ENCODE measurements around the gene CAPN14. TPM values are rescaled to one million over a fixed set of nuclear protein-coding genes. Genes with fewer than 3 reads are reported as not detected.

The CAPN14 gene
- total and polyA plus RNA-seq, 8 donors: 0.20 to 0.38 (median 0.25) TPM

- Histone ChIP-seq H3K9me3 (no peaks in the 10 kb centered on the region), H3K4me1 (no peaks in the 10 kb centered on the region), H3K4me3 (no peak overlapping the region), H3K36me3 (no peaks in the 10 kb centered on the region), H3K27me3 (peaks cover 0 to 8% of the 10 kb centered on the region in 2 donors), H3K27ac (no peak overlapping the region)
- ATAC-seq: no peak
- TF ChIP-seq CTCF (IDR thresholded peaks at IDR 0.05): no peak
- intact Hi-C loops (cut with DNase I): no loop called here
- no peak for DNase-seq
These were observed 87.7 kb downstream of the CAPN14 start for GRCh38 chr2:31129375-31130171.

GRCh38 chr2:31127931-31128330, 89.4 kb downstream of the CAPN14 start:
- no peaks in the 10 kb centered on the region for H3K36me3 ChIP-seq
- no peaks in the 10 kb centered on the region for H3K27me3 ChIP-seq
- intact Hi-C loops (cut with DNase I): no loop called here
- H3K27ac ChIP-seq: no peak overlapping the region
- H3K4me3 ChIP-seq: no peak overlapping the region
- no peak for ATAC-seq
- H3K9me3 ChIP-seq: no peaks in the 10 kb centered on the region
- H3K4me1 ChIP-seq: no peaks in the 10 kb centered on the region
- DNase-seq: no peak
- no peak for TF ChIP-seq CTCF (IDR thresholded peaks at IDR 0.05)

GRCh38 chr2:31125918-31126695, 91.2 kb downstream of the CAPN14 start:
- no peak for TF ChIP-seq CTCF (IDR thresholded peaks at IDR 0.05)
- no peak for DNase-seq
- no peak for ATAC-seq
- no peaks in the 10 kb centered on the region for H3K36me3 ChIP-seq
- no peaks in the 10 kb centered on the region for H3K4me1 ChIP-seq
- H3K27ac ChIP-seq: no peak overlapping the region
- no peaks in the 10 kb centered on the region for H3K9me3 ChIP-seq
- no peaks in the 10 kb centered on the region for H3K27me3 ChIP-seq
- H3K4me3 ChIP-seq: no peak overlapping the region
- intact Hi-C loops (cut with DNase I): no loop called here

- no peaks in the 10 kb centered on the region for H3K4me1 ChIP-seq
- H3K27ac ChIP-seq: no peak overlapping the region
- TF ChIP-seq CTCF (IDR thresholded peaks at IDR 0.05): no peak
- intact Hi-C loops (cut with DNase I): no loop called here
- DNase-seq: no peak
- no peaks in the 10 kb centered on the region for H3K9me3 ChIP-seq
- H3K27me3 ChIP-seq: no peaks in the 10 kb centered on the region
- H3K4me3 ChIP-seq: no peak overlapping the region
- ATAC-seq: no peak
- H3K36me3 ChIP-seq: no peaks in the 10 kb centered on the region
These were observed 92.4 kb downstream of the CAPN14 start for GRCh38 chr2:31124904-31125303.

Other genes with a start within 250 kb of the CAPN14 start
- gene GALNT14, start 79.1 kb downstream of the CAPN14 start, total RNA-seq: 1 to 10 TPM; 1.5 to 2.1 TPM
- gene GALNT14, start 79.1 kb downstream of the CAPN14 start, polyA plus RNA-seq (ENCODE audit: insufficient read length in 6 of 6): 1 to 10 TPM; 4.5 to 8.3 (median 6.0) TPM
- gene EHD3, start 16.6 kb upstream of the CAPN14 start, total RNA-seq: 1 to 10 TPM; 6.8 to 9.1 TPM
- 10 to 100 TPM in 3 of 6 donors, 1 to 10 TPM in 3; 7.1 to 12.1 (median 9.5) TPM for gene EHD3, start 16.6 kb upstream of the CAPN14 start, polyA plus RNA-seq (ENCODE audit: insufficient read length in 6 of 6)
- 1 to 10 TPM in 1 of 2 donors, under 1 TPM in 1; 0.05 to 2.1 TPM for gene XDH, start 197.2 kb upstream of the CAPN14 start, total RNA-seq
- under 1 TPM; 0.10 to 0.37 (median 0.25) TPM for gene XDH, start 197.2 kb upstream of the CAPN14 start, polyA plus RNA-seq (ENCODE audit: insufficient read length in 6 of 6)

Data from left lung (tissue), 10 donors.